IMR-90 (cell line): ENCODE data around the gene EXOC6. TPM values are rescaled to one million over a fixed set of nuclear protein-coding genes. Genes with fewer than 3 reads are reported as not detected.

Experiments used
- MXI1 ChIP-seq: IDR thresholded peaks from 2 replicates; pipeline ENCODE4 v1.6.1; 2012; ENCODE audit warnings: low read depth, mild to moderate bottlenecking, low read length, moderate library complexity, borderline replicate concordance
- polyA plus RNA-seq, 3 experiments: library from polyadenylated mRNA; depleted of rRNA; stranded (reverse); fragments of >200 nt; gene quantifications; 2 replicates each; pipeline ENCODE4 v1.2.3, GENCODE V29; 2012; ENCODE audit warnings: low replicate concordance in 1 of 3
- total RNA-seq: library from RNA; depleted of rRNA; stranded (reverse); fragments of >200 nt; gene quantifications from 2 replicates; pipeline ENCODE4 v1.2.3, GENCODE V29; 2012
- TF ChIP-seq, protein P1 (sequence below): conservative IDR thresholded peaks from 2 replicates; pipeline ENCODE4 v1.5.1; 2012; ENCODE audit warnings: mild to moderate bottlenecking, low read depth, low read length, improper control_type of control experiment

EXOC6 gene
- total and polyA plus RNA-seq, 2 of the 4 experiments (the other 2 are of a cell fraction), result 4.5 to 11.5 TPM

DNA sequence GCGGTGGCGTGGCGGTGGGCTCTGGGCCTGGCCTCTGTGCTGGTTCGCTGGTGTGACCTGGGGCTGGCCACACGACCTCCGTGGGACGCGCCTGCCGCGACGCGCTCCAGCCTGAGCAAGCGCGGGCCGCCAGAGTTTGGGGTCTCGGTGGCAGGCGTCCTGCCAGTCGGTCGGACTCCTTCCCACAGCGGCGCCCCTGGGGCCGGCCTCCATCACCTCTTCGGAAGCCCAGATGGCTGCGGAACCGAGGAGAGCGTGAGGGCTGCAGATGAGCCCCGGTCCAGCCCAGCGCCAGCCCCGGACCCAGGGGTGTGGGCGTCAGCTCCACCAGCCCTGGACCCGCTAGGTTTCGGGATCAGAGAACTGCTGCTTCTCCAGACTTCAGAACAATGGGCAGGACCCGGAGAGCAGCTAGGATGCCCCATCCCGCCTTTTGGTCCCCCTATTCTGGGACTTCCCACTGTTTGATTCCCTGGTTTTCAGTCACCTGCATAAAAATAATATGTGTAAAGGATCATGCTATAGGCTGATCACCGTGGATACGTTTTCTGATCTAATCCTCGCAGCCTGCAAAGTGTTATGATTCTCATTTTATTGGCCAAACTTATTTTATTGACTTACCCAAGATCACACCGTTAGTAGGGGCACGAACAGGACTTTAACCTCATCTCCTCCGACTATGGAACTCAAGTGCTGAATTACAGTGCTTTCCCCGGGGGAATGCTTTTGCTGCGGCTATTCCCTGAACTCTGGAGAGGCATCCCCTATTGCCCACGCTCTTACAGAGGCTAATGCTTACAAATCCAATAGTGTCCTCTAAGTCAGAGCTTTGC is 215.0 kb downstream of the EXOC6 start (continued):
- TF ChIP-seq, protein P1, sequence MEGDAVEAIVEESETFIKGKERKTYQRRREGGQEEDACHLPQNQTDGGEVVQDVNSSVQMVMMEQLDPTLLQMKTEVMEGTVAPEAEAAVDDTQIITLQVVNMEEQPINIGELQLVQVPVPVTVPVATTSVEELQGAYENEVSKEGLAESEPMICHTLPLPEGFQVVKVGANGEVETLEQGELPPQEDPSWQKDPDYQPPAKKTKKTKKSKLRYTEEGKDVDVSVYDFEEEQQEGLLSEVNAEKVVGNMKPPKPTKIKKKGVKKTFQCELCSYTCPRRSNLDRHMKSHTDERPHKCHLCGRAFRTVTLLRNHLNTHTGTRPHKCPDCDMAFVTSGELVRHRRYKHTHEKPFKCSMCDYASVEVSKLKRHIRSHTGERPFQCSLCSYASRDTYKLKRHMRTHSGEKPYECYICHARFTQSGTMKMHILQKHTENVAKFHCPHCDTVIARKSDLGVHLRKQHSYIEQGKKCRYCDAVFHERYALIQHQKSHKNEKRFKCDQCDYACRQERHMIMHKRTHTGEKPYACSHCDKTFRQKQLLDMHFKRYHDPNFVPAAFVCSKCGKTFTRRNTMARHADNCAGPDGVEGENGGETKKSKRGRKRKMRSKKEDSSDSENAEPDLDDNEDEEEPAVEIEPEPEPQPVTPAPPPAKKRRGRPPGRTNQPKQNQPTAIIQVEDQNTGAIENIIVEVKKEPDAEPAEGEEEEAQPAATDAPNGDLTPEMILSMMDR, result no peak
- no peak for TF ChIP-seq MXI1
